ENCODE data around the gene AK2.

AK2 gene

DNA sequence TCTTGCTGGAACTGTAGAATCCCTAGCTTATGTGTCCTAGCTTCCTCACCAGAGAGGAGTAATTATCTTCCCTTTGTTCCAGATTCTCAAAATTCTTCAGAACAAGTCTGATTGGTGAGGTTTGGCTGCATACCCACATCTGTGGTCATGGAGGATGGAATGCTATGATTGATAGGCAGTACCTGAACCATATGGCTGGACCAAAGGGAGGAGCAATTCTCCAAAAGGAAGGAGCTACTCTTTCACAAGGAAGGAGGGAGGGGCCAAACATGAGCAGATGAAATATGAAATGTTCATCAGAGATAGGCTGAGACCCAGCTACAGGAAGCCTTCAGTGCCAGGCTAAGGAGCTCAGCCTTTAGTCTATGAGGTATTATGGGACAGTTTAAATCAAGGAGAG, 67.1 kb downstream of the AK2 start:
- no peak for DNase-seq

DNA sequence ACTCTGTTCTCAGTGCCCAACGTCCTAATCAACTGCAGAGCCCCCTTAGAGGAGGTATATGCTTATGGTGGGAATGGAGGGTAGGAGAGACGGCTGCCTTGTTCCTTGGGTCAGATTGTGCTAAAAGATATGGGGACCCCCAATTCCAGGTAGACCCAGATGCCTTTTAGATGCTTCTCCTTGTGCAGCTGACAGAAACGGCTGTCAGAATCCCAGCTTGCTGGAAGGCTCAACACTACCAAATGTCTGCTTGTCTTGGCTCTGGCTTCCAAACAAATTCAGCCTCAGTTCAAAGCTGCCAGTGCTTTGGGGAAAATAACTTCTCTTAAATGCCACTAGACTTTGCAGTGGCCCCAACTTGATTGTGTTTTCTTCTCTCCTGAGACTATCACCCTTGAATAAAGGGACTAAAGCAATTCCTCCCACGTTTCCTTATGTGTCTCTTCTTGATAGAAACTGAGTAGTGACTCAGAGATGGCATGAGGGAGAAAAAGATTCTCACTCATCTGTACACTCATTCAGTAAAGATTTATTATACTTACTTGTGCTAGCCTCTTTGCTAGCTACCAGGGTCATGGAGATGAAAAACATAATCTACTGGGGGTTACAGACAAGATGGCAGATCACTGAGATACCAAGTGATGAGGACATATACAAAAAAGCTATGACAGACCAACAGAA, 68.7 kb downstream of the AK2 start:
- no peak for DNase-seq

DNA sequence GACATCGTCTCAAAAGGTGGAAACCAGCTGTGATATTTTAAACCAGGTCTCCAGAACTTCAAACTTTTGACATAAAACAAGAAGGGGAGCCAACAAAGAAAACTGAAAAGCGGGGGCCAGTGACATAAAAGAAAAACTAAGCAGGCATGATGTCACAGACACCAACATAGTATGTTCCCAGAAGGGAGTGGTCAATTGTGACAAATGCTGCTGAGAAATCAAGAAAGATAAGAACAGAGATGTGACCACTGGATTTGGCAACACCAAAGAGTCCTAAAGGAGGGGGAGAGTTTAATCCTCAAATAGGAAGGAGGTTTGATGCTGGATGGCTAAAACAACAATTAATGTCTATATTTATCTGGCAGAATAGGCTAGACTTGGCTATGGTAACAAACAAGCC, 69.8 kb downstream of the AK2 start:
- DNase-seq: no peak

DNA sequence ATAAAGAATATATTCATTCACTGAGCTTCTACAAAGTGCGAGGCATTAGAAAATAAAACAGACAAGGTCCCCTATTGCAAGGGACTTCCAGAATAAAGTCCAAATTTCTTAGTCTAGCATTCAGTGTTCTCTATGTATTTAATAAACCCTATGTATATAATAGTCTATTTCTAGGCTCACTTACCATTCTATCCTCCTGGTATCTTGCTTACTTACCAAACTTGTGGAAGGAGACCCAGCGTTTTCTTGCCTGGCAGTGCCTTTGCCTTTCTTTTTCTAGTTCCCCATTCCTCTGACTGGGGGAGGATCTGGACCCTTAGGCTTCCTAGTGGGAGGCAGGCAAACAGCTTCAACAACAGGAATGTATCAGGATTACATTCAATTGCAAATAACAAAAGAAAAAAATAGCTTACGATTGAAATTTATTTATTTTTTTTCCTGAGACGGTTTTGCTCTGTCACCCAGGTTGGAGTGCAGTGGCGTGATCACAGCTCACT, 71.4 kb downstream of the AK2 start:
- no peak for DNase-seq

DNA sequence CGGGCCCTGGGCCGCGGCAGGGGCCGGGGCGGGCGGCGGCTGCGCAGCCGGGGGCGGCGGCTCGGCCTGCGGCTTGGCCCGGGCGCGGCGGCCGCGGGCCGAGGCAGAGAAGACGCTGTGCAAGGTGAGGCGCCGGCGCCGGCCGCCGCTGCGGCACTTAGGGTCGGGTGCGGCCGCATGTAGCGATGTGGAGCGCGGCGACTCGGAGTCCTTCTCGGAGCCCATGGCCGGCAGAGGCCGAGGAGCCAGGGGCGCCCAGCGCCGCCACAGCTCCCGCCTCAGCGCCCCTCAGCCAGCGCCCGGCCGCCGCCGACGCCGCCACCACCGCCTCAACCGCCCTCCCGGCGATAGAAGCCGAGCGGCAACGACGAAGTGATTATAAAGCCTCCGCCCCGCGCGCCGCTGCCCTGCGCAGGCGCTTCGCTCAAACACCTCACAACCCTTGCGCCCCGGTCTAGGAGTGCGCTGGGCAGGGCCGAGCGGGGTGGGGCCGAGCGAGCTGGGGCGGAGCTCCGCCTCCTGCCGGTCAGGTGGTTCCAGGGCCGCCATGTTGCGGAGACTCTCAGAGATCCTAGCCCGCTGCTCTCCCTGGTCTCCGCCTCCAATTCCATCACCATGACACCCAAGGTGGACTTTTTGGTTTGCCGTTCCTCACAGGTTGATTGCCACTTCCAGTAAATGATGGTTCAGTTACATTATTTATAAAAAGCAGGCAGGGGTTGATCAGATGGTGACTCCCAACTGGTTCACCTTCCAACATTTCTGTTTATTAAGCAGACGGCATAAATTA, 72.0 kb downstream of the AK2 start, which contains the start of gene RNF19B:
RNF19B (minus strand) TSS at position 349 of the 790 bp plus-strand sequence; CDS start at position 225, 124 bp downstream.
- DNase-seq: peak; percentile 34

DNA sequence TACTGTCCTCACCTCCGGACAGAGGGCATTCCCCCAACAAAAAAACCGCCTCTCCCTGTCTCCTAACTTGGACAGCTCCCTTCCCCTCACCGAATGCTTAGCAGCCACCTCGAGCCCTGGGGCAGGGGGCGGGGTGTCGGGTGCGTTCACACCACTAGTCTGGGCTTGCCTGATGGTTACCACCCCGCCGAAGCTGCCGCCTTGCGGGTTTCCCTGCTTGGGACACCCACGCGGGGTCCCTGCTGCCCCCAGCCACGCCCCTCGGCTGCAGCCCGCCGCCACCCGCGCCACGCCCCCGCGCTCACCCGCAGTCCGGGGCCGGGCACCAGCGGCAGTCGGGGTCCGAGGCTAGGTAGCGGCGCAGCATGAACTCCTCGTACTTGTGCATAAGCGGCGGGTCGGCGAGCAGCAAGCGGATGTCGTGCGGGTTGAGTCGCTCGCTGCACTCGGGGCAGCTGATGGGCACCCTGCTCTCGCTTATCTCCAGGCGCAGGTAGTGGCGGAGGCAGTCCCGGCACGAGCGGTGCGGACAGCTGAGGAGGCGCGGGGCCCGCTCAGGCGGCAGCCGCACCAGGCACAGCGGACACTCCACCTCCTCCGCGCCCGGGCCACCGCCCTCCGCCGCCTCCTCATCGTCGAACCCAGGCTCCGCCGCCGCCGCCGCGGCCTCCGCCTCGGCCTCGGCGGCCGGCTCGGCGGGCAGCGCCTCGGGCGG, 72.8 kb downstream of the AK2 start:
- DNase-seq: no peak

DNA sequence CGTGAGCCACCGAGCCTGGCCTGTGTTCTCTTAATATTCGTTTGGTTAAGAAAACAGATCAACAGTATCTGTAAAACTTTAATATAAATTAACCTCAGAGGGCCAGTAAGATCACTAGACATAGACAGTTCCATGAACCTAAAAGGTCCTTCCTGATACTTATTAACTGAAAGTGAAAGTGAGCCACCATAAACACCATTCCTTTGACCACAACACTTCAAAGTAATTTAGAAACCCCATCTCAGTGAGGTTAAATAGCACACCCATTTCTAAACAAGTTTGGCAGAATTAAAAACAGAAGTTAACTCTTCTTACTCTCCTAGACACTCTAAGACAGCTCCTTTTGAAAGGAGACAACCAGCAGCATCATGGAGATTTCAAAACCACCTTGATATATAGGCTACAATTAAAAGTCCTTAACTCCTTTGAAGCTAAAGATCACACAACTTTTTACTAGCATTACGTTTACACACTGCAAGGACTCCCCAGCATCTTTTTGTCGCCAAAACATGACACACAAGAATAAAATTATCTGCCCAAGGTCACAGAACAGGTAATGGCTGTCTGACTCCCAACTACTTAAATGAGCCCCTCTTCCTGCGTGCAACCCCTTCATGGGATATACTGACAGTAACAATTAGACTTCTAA, 74.3 kb downstream of the AK2 start:
- no peak for DNase-seq

DNA sequence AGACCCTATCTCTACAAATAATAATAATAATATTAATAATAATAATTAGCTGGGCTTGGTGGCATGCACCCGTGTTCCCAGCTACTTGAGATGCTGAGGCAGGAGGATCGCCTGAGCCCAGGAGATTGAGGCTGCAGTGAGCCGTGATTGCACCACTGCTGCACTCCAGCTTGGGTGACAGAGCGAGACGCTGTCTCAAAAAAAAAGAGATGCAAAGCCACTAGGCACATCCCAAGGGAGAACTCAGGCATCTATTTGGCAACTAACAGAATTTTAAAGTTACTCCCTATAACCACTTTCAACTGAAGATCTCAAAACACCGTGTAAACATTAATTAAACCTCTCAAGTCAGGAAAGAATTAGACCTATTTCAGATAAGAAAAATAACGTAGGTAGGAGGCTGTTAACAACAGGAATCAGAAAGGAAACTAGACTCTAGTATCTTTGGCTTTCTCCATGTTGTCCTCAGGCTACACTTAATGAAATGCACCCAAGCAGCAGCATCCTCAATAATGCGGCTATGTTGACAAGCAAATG, 75.8 kb downstream of the AK2 start:
- no peak for DNase-seq

DNA sequence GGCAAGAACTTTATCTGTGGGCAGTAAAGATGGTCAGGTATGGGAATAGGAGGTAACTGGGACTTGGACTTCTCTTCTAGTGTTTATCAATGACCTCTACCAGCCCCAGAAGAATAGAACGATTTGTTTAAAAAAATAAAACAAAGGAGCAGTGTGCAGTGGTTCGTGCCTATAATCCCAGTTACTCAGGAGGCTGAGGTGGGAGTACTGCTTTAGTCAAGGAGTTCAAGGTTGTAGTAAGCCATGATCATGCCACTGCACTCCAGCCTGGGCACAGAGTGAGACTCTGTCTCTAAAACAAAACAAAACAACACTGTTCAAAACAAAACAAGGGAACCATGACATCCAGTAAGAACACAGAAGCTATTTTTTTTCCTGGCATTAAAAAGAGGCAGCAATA, 76.3 kb downstream of the AK2 start:
- no peak for DNase-seq

DNA sequence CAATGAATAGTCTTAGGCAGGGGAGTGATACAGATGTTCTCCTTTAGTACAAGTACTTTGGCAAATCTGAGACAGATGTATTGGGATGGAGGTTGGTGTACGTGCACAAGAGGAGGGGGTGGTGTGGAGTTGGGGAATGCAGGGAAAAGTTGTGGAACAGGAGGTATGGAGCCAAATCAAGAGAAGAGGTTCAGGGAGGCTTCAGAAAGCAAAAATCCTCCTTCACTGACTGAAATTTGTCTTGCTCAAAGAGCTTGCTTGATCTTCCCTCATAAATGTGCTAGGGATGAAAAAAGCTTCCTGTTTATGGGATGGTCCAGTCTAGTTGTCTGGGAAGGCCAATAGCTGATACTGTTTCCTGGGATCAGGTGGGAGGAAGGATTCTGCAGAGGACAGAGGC, 77.9 kb downstream of the AK2 start:
- no peak for DNase-seq
